ENCODE measurements around the gene CREBBP. TPM values are rescaled to one million over a fixed set of nuclear protein-coding genes. Genes with fewer than 3 reads are reported as not detected.

Gene CREBBP
- total RNA-seq, 1 donor from 2014 or later: 53.0 TPM

- peaks cover 2% of the 10 kb centered on the region for H3K4me1 Mint-ChIP-seq (ENCODE audit: low read depth, unreplicated experiment)
- H3K27ac Mint-ChIP-seq (ENCODE audit: unreplicated experiment): no peak overlapping the region
- Histone ChIP-seq H3K36me3 (ENCODE audit: insufficient read depth, low read length) (peaks cover 48% of the 10 kb centered on the region), H2AFZ (ENCODE audit: low read depth, low read length) (no peak overlapping the region), H3K27ac (ENCODE audit: low read depth, low read length) (no peak overlapping the region), H3K79me2 (ENCODE audit: insufficient read depth, low read length) (peaks cover 6% of the 10 kb centered on the region), H3K4me1 (ENCODE audit: insufficient read depth, low read length) (peaks cover 7% of the 10 kb centered on the region), H3K4me2 (ENCODE audit: low read length) (no peak overlapping the region), H3K27me3 (ENCODE audit: insufficient read depth, low read length) (no peaks in the 10 kb centered on the region), H3K9me3 (ENCODE audit: insufficient read depth, low read depth, low read length) (no peaks in the 10 kb centered on the region), H3K4me3 (ENCODE audit: insufficient read depth, low read depth, low read length) (no peak overlapping the region), H4K20me1 (ENCODE audit: insufficient read depth, low read length) (peaks cover 58% of the 10 kb centered on the region), H3K9ac (ENCODE audit: low read length) (no peak overlapping the region)
- H3K4me3 Mint-ChIP-seq (ENCODE audit: unreplicated experiment): no peak overlapping the region
- H3K9me3 Mint-ChIP-seq (ENCODE audit: unreplicated experiment): no peaks in the 10 kb centered on the region
- peaks cover 24% of the 10 kb centered on the region for H3K36me3 Mint-ChIP-seq (ENCODE audit: low read depth, unreplicated experiment)
- no peaks in the 10 kb centered on the region for H3K27me3 Mint-ChIP-seq (ENCODE audit: low read depth, unreplicated experiment)
- no peak for TF ChIP-seq EZH2 (IDR thresholded peaks at IDR 0.05; ENCODE audit: insufficient read depth, low read length)
- no peak for TF ChIP-seq CTCF (IDR thresholded peaks at IDR 0.05; ENCODE audit: insufficient read depth, low read depth, low read length)
- FAIRE-seq (no peak), DNase-seq (ENCODE audit: low read depth) (no peak)
Observed at GRCh38 chr16:3776316-3776715, 104.2 kb downstream of the CREBBP start.

- no peak overlapping the region for H3K4me3 Mint-ChIP-seq (ENCODE audit: unreplicated experiment)
- no peak for FAIRE-seq
Observed at GRCh38 chr16:3774819-3775218, 105.7 kb downstream of the CREBBP start.

More at GRCh38 chr16:3774819-3775218, 105.7 kb downstream of the CREBBP start:
- Histone ChIP-seq H3K36me3 (ENCODE audit: insufficient read depth, low read length) (peaks cover 46% of the 10 kb centered on the region), H2AFZ (ENCODE audit: low read depth, low read length) (no peak overlapping the region), H3K4me1 (ENCODE audit: insufficient read depth, low read length) (peaks cover 7% of the 10 kb centered on the region), H3K27ac (ENCODE audit: low read depth, low read length) (no peak overlapping the region), H3K27me3 (ENCODE audit: insufficient read depth, low read length) (no peaks in the 10 kb centered on the region), H3K9me3 (ENCODE audit: insufficient read depth, low read depth, low read length) (no peaks in the 10 kb centered on the region), H3K79me2 (ENCODE audit: insufficient read depth, low read length) (peaks cover 6% of the 10 kb centered on the region), H3K9ac (ENCODE audit: low read length) (no peak overlapping the region), H3K4me2 (ENCODE audit: low read length) (no peak overlapping the region), H4K20me1 (ENCODE audit: insufficient read depth, low read length) (peaks cover 56% of the 10 kb centered on the region), H3K4me3 (ENCODE audit: insufficient read depth, low read depth, low read length) (no peak overlapping the region)
- no peak for DNase-seq (ENCODE audit: low read depth)
- TF ChIP-seq CTCF (IDR thresholded peaks at IDR 0.05; ENCODE audit: insufficient read depth, low read depth, low read length): no peak
- TF ChIP-seq EZH2 (IDR thresholded peaks at IDR 0.05; ENCODE audit: insufficient read depth, low read length): no peak
- no peaks in the 10 kb centered on the region for H3K27me3 Mint-ChIP-seq (ENCODE audit: low read depth, unreplicated experiment)
- no peaks in the 10 kb centered on the region for H3K4me1 Mint-ChIP-seq (ENCODE audit: low read depth, unreplicated experiment)
- H3K36me3 Mint-ChIP-seq (ENCODE audit: low read depth, unreplicated experiment): peaks cover 23% of the 10 kb centered on the region
- no peak overlapping the region for H3K27ac Mint-ChIP-seq (ENCODE audit: unreplicated experiment)
- H3K9me3 Mint-ChIP-seq (ENCODE audit: unreplicated experiment): no peaks in the 10 kb centered on the region

All from astrocyte (in vitro differentiated cells and primary cell).